Adipose tissue (tissue), 3 donors: ENCODE data around the gene MED9. TPM values are rescaled to one million over a fixed set of nuclear protein-coding genes. Genes with fewer than 3 reads are reported as not detected.

Experiments used
- H3K27ac ChIP-seq: one replicate; pipeline ENCODE4 v1.5.1; 2013; ENCODE audit warnings: low read depth, low read length
- WGBS, 3 donors: extraction: QIAGEN DNeasy Blood & Tissue Kit; methylation state at CpG; one replicate each; pipeline ENCODE4 v1.1.7; 2013; 5-methylcytosine and 5-hydroxymethylcytosine counted together
- polyA plus RNA-seq, 3 donors: library from polyadenylated mRNA; stranded (reverse); fragments of 200-250 nt; gene quantifications; one replicate each; pipeline ENCODE4 v1.2.3, GENCODE V29; 2013
- donor health status: healthy with polysubstance abuse.
- donor health status: Bipolar disorder and iron deficiency.
- donor health status: healthy.

Gene MED9
- polyA plus RNA-seq, 3 donors: 7.4 to 13.8 (median 9.4) TPM

DNA sequence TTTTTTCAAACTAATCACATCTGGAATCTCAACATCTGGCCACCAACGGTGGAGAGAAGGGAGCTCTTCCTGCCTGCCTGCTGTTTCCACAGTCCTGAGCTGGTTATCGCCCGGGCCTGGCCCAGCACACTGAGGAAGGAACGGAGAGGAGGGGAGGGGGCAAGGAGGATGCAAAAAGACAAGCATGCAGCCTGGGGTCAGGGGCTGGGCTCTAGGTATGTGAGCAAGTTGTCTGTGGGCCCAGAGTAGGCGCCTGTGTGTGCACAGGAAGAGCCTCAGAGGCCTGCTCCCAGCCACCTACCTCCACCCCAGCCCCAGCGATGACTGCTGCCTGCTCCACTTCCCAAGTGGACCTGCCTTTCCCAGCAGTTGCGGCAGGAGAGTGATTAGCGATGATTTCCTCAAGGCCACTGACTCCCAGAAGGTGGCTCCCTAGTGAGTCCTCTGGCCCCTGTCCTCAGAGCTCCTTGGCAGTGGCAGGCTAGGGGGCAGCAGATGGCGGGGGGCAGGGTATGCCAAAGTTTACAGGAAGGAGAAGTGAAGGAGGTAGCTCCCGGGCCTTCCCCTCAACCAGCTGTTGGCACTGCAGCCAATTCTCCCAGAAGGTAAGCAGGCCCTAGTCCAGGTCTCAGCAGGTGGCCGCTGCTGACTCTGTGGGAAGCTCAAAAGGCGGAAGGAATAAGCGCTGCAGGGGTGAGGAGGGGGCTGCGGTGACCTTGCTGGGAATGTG lies 46.4 kb downstream of the MED9 start:
- H3K27ac ChIP-seq: no peak overlapping the region
- WGBS, 3 donors: 30 to 64% (median 63%) methylated on average over 14 of the region's 14 CpGs

- 73 to 87% (median 87%) methylated on average over 19 of the region's 19 CpGs for WGBS, 3 donors
- H3K27ac ChIP-seq: no peak overlapping the region
Measured at GRCh38 chr17:17523731-17524490, 47.1 kb downstream of the MED9 start.

GRCh38 chr17:17525311-17525710 lies 48.5 kb downstream of the MED9 start:
- H3K27ac ChIP-seq: no peak overlapping the region
- 73 to 87% (median 74%) methylated on average over 15 of the region's 15 CpGs for WGBS, 3 donors

GRCh38 chr17:17525956-17526355 lies 49.2 kb downstream of the MED9 start:
- WGBS, 3 donors: 63 to 80% (median 78%) methylated on average over 6 of the region's 6 CpGs
- no peak overlapping the region for H3K27ac ChIP-seq

DNA sequence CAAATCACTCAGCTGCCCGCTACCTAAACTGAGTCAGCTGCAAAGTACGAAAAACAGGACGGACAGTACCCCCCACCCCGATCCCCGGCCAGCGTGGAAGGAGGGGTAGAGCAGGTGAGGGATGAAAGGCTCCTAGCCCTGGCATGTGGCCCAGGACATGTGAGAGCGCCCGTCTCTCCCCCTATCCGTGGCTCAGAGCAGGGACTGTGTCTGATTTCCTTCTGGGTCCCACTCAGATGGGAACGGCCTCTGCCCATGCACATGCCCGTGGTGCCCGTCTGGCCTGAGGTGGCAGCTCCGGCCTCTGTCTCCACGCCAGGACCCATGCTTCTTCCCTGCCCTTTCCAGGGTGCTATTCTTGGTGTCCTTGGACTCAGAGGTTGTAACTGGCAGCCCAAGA lies 49.6 kb downstream of the MED9 start:
- 45 to 81% (median 77%) methylated on average over 14 of the region's 14 CpGs for WGBS, 3 donors

DNA sequence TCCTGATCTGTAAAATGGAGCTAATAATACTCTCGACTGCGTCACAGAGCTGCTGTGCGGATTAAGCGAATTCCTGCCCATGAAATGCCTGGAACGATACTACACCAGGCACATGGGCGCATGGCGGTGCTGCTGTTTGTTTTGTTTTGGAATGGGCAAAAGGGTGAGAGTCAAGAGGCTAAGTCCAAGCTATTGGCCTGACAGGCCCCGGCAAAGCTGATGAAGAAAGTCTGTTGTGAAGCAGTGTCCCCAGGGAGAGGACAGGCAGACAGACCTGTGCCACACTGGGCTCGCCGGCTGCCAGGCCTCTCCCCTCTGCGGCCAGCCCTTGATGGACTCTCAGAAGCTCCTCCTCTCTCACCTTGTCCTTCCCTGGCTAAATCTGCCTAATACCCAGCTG lies 50.7 kb downstream of the MED9 start:
- no peak overlapping the region for H3K27ac ChIP-seq
- 76 to 91% (median 83%) methylated on average over 11 of the region's 11 CpGs for WGBS, 3 donors

More for the DNA sequence above, 49.6 kb downstream of the MED9 start:
- H3K27ac ChIP-seq: no peak overlapping the region

GRCh38 chr17:17527956-17528500 lies 51.2 kb downstream of the MED9 start:
- 84 to 91% (median 89%) methylated on average over 17 of the region's 17 CpGs for whole genome bisulfite sequencing, 3 donors
- no peak overlapping the region for H3K27ac ChIP-seq

DNA sequence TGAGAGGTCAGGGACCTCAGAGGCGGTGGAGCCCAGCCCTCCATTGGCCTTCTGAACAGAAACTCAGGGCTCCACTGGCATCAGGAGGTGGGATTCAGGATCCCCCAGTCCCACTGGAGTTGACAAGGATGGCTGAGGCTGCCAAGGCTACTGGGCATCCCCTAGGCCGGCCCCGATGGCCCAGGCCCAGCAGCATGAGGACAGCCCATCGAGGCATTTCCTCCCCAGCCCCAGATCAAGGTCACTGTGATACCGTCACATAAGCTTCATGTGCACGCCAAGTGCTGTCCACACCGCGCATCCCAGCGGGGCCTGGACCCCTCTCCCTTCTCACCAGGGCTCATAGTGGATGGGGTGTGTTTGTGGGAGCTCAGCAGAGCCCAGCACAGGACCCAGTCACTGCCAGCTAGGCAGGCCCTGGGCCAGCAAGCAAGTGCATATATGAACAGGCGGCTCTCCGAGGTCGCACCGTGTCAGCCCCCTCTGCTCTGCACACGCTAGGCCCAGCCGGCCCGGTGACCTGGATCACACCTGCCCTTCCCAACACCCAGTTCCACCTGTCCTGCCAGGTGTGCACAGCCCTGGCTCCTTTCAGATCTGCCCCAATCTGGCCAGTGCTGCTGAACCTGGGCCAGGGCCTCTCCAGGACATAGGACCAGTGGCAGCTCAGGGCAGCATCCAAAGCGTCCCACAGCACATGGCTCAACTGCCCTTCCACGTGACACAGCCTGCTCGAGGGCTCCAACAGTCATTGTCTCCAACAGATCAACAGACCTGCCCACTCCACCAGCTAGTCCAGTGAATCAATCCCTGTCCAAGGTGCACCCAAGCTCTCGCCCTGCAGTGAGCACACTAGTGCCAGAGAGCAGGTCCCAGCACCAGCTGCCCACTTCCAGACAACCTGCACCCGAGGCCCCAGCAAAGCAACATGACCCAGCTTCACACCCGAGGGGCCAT lies 52.2 kb downstream of the MED9 start:
- 57 to 89% (median 86%) methylated on average over 22 of the region's 22 CpGs for WGBS, 3 donors
- H3K27ac ChIP-seq: no peak overlapping the region

GRCh38 chr17:17531156-17531555 lies 54.4 kb downstream of the MED9 start:
- WGBS, 3 donors: 90 to 97% (median 91%) methylated on average over 4 of the region's 4 CpGs
- H3K27ac ChIP-seq: no peak overlapping the region

- H3K27ac ChIP-seq: no peak overlapping the region
- WGBS, 3 donors: 86 to 92% (median 90%) methylated on average over 1 of the region's 1 CpG
Measured at GRCh38 chr17:17532991-17533390, 56.2 kb downstream of the MED9 start.

DNA sequence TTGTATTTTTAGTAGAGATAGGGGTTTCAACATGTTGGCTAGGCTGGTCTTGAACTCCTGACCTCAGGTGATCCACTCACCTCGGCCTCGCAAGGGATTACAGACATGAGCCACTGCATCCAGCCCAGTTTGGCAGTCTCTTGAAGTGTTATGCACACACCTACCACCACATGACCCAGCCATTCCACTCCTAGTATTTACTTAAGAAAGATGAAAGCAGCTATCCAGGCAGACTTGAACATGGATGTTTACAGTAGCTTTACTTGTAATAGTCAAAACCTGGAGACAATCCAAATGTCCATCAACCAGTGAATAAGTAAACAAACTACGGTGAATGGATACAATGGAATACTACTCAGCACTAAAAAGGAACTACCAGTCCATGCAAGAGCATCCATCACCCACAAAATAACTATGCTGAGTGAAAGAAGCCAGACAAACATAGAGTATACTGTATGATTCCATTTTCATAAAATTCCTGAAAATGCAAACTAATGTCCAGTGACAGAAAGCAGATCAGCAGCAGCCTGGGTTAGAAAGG lies 57.2 kb downstream of the MED9 start:
- no peak overlapping the region for H3K27ac ChIP-seq
- WGBS, 3 donors: 31 to 97% (median 71%) methylated on average over 3 of the region's 3 CpGs

GRCh38 chr17:17535957-17536356 lies 59.2 kb downstream of the MED9 start:
- H3K27ac ChIP-seq: no peak overlapping the region
- WGBS, 3 donors: 31 to 85% (median 76%) methylated on average over 7 of the region's 7 CpGs

DNA sequence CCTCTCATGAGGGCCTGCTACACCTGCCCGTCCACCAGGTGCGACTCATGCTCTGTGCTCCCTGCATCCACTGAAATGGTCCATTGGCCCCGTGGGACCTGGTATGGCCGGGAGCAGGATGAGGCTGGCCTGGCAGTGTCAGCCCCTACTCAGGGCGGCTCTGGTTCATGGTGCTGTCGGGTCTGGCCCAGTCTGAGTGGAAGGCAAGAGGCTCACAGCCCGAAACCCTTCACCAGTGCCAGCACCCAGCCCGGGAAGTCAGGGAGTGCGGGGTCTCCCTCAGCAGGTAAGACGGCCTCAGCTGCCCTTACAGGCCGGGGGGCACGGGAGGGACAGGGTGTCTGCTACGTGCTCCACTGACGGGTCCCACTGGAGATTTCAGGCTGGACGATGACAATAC lies 59.9 kb downstream of the MED9 start:
- WGBS, 3 donors: 94 to 96% (median 95%) methylated on average over 15 of the region's 15 CpGs
- H3K27ac ChIP-seq: no peak overlapping the region

- no peak overlapping the region for H3K27ac ChIP-seq
- WGBS, 3 donors: 70 to 93% (median 90%) methylated on average over 15 of the region's 15 CpGs
Measured at GRCh38 chr17:17537311-17538099, 60.7 kb downstream of the MED9 start.

DNA sequence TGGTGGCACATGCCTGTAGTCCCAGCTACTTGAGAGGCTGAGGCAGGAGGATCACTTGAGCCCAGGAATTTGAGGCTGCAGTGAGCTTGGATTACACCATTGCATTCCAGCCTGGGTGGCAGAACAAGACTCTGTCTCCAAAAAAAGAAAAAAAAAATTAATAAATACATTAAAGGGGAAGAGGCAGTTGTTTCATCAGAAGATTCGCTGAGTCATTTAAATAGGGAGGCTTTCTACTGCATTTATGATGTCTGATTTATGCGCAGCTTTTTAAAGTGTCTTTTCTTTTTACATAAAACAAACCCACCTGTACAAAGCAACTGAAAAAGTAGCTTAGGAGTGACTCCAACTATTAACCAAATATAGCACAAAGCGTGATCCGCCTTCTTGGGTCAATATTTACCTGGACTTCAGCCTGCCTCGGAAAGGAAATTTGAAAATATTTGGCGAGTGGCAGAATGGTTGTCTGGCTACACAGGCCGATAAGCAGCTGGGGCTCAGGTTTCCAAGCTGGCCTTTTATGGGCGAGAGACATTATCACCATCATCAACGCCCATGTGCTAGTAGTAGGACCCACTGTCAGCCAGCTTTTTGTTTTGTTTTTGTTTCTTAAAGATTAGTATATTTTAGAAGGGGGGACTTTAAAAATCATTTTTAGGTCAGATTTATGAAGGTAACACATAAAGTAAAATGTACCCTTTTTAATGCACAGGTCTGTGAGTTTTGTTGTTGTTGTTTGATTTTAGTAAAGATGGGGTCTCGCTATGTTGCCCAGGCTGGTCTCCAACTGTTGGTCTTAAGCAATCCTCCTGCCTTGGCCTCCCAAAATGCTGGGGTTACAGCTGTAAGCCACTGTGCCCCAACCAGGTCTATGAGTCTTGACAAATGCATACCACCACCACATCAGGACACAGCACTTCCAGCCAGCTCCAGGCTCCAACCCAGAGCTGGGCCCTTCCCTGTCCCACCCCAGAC lies 61.9 kb downstream of the MED9 start:
- no peak overlapping the region for H3K27ac ChIP-seq
- WGBS, 3 donors: 28 to 88% (median 84%) methylated on average over 10 of the region's 10 CpGs

GRCh38 chr17:17539591-17539990 lies 62.8 kb downstream of the MED9 start:
- 62 to 83% (median 81%) methylated on average over 10 of the region's 10 CpGs for WGBS, 3 donors

More at GRCh38 chr17:17539591-17539990, 62.8 kb downstream of the MED9 start:
- H3K27ac ChIP-seq: no peak overlapping the region
